Measurements from ENCODE around the gene RAB5B. TPM values are rescaled to one million over a fixed set of nuclear protein-coding genes. Genes with fewer than 3 reads are reported as not detected.
A peak's percentile ranks its signal among the peaks of the same experiment; 100 is the strongest.

The RAB5B gene
- total and polyA plus RNA-seq, 10 of the 15 experiments (the other 5 are each of a cell fraction or from before 2014, with no cell fraction given) = 7.5 to 149 (median 37.8) TPM

GRCh38 chr12:55966408-55967281, 7.2 kb upstream of the RAB5B start, which contains the start of gene CDK2 (continued):
- TF ChIP-seq HDGF (IDR thresholded peaks at IDR 0.05) = peak; percentile 49; the same call in 1 of the 2 replicates

- in situ Hi-C loops (cut with MboI) = no loop called here
- no TSS peak for BruUV-seq (replicated peaks)
- ATAC-seq = no peak
These were observed 4.5 kb upstream of the RAB5B start for GRCh38 chr12:55969356-55969755.

More at GRCh38 chr12:55969356-55969755, 4.5 kb upstream of the RAB5B start:
- Histone ChIP-seq H3K27me3 (replicated peaks in 1 of 2; ENCODE audit: control insufficient read depth in 2 of 2, insufficient read depth in 2 of 2, low read length in 1 of 2) (no peaks in the 10 kb centered on the region), H3K9ac (ENCODE audit: control insufficient read depth, insufficient read depth, low read length) (no peak overlapping the region), H3K4me1 (ENCODE audit: control insufficient read depth, insufficient read depth, low read length) (peaks cover 15% of the 10 kb centered on the region), H3K27ac (ENCODE audit: control insufficient read depth, insufficient read depth) (no peak overlapping the region), H4K20me1 (ENCODE audit: control insufficient read depth, insufficient read depth) (no peaks in the 10 kb centered on the region), H3K4me2 (ENCODE audit: control insufficient read depth, insufficient read depth) (peak overlapping the region; percentile 100), H2AFZ (ENCODE audit: control insufficient read depth, low read depth, low read length) (no peak overlapping the region), H3K79me2 (ENCODE audit: control insufficient read depth, insufficient read depth, low read length) (peaks cover 37% of the 10 kb centered on the region), H3K4me3 (no peak overlapping the region; the same call in 1 of the 2 replicates), H3K36me3 (ENCODE audit: control insufficient read depth in 2 of 2, insufficient read depth in 2 of 2, low read length in 1 of 2) (peaks cover 0 to 7% of the 10 kb centered on the region in 2 experiments; a peak in 3 of 4 replicates), H3K9me3 (replicated peaks; ENCODE audit: control insufficient read depth, insufficient read depth, low read length) (no peaks in the 10 kb centered on the region)
- ChIA-PET POLR2A (interaction anchor here (0.6 to 2.5 kb wide), 10 partner anchors 9 to 225 kb away, joined by 3 to 27 read pairs (median 4); partner anchors contain the start of genes DNAJC14, ORMDL2 and SARNP), RAD21 (ENCODE audit: unreplicated experiment) (interaction anchor here (0.7 to 2.8 kb wide), 4 partner anchors 13 to 140 kb away, joined by 3 to 15 read pairs (median 6); partner anchors contain the start of gene DNAJC14), SMC1A (ENCODE audit: uncharacterized antibody, unreplicated experiment) (interaction anchor here (0.7 to 3.1 kb wide), 5 partner anchors 8 to 245 kb away, joined by 3 to 25 read pairs (median 4); no protein-coding TSS in a partner anchor), CTCF (interaction anchor here (0.6 to 2.4 kb wide), 12 partner anchors 9 to 231 kb away, joined by 3 to 17 read pairs (median 4); partner anchors contain the start of gene DGKA)
- no peak for TF ChIP-seq DPF2 (IDR thresholded peaks at IDR 0.05)
- no peak for TF ChIP-seq CEBPB (IDR thresholded peaks at IDR 0.05; ENCODE audit: borderline replicate concordance in 1 of 2, low read depth in 2 of 2, low read length in 2 of 2)
- no peak for TF ChIP-seq CBX3 (IDR thresholded peaks at IDR 0.05; ENCODE audit: borderline replicate concordance, low read depth)
- no peak for TF ChIP-seq HDGF (IDR thresholded peaks at IDR 0.05)
- no peak for TF ChIP-seq NFXL1 (IDR thresholded peaks at IDR 0.05; ENCODE audit: borderline replicate concordance)
- TF ChIP-seq RELA (IDR thresholded peaks at IDR 0.05; ENCODE audit: borderline replicate concordance, partially characterized antibody) = no peak
- TF ChIP-seq SPI1 (IDR thresholded peaks at IDR 0.05; ENCODE audit: borderline replicate concordance, insufficient read depth, low read depth, low read length) = 0 out of 2 replicates have a peak, but pooled peaks have one; percentile 10
- no peak for TF ChIP-seq POLR2AphosphoS2 (IDR thresholded peaks at IDR 0.05; ENCODE audit: low read depth, low read length)
- no peak for TF ChIP-seq IRF5 (IDR thresholded peaks at IDR 0.05; ENCODE audit: borderline replicate concordance)
- TF ChIP-seq CHD2 (IDR thresholded peaks at IDR 0.05; ENCODE audit: borderline replicate concordance, low read depth, low read length) = no peak
- 0 out of 2 replicates have a peak, but pooled peaks have one; percentile 9 for TF ChIP-seq IKZF1 (conservative IDR thresholded peaks at IDR 0.05)
- no peak for TF ChIP-seq RBBP5 (conservative IDR thresholded peaks at IDR 0.05)
- TF ChIP-seq PAX5 (IDR thresholded peaks at IDR 0.05; ENCODE audit: borderline replicate concordance, low read depth, low read length) = no peak
- TF ChIP-seq BHLHE40 (IDR thresholded peaks at IDR 0.05; ENCODE audit: borderline replicate concordance in 1 of 2, low read depth in 2 of 2, low read length in 1 of 2) = no peak
- DNase-seq (ENCODE audit: low read depth, low spot score) (no peak), FAIRE-seq (no peak)
- WGBS (ENCODE audit: insufficient coverage, insufficient replicate concordance, low lambda C conversion rate, missing lambda C conversion rate) = 87% methylated on average over 4 of the region's 4 CpGs
- intact Hi-C loops (cut with micrococcal nuclease; ENCODE audit: unreplicated experiment) = no loop called here
